Cardiac septum (tissue), 1 donor: ENCODE results near the gene FAHD1. TPM values are rescaled to one million over a fixed set of nuclear protein-coding genes. Genes with fewer than 3 reads are reported as not detected.

Source experiments
- DNase-seq: peaks from one replicate; pipeline ENCODE4 v3.0.0-alpha.2; 2020; ENCODE audit warnings: low spot score
- intact Hi-C: fragments of 100-400 bp; cut with DNase I; formaldehyde crosslinking; loops from one replicate; pipeline ENCODE4 v1.14.0; 2022
- long read RNA-seq: library from polyadenylated mRNA; unstranded; transcript quantifications from one replicate; pipeline ENCODE4 v2.0.0, GENCODE V29; 2021
- total RNA-seq: library from RNA; stranded (reverse); fragmentation: NEBNext Ultra II Directional; extraction: Animal tissue kit (Norgen Biotek cat#: 25700); gene quantifications from one replicate; pipeline ENCODE4 v1.2.1, GENCODE V29; 2021
- donor health status: DM: no; HTN: no; CAD: no.

Gene FAHD1
- 20.5 TPM for total RNA-seq
- long read RNA-seq, transcript FAHD1-203 (1 exons, 1,974 nt) = major isoform, 44 of 48 reads
- long read RNA-seq, partial matches to known transcripts = 0 of 48 reads
- long read RNA-seq, other reads (novel, unspliced or antisense) = 1 of 48 reads

DNA sequence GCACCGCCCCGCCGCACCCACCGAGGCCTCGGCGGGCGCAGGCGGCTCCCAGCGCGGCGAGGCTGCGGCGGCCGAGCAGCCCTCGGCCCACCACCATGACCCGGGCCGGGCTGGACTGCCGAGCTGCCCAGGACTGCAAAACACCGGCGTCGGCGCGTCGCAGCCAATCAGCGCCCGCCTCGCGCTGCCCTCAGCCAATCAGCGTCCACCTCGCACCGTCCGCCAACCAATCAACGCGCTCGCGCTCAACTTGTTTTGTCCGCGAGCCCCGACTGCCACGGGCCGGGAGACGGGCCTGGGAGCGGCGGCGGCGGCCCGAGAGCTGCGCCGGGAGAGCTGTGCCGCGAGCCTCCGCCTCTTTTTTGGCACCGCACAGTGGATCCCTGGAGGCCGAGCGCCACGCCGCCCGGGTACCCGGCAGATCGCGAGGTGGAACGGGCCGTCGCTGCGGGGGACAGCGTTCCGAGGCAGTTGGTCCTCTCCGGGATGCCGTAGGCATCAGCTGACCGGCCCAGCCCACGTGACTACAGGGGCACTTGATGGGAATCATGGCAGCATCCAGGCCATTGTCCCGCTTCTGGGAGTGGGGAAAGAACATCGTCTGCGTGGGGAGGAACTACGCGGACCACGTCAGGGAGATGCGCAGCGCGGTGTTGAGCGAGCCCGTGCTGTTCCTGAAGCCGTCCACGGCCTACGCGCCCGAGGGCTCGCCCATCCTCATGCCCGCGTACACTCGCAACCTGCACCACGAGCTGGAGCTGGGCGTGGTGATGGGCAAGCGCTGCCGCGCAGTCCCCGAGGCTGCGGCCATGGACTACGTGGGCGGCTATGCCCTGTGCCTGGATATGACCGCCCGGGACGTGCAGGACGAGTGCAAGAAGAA is at the start of gene FAHD1, which contains the start of gene HAGH:
FAHD1 (plus strand) TSS at position 516 of the 883 bp plus-strand sequence; CDS start at position 549, 33 bp downstream.
HAGH (minus strand) TSS at position 135 of the 883 bp plus-strand sequence; CDS start at position 97, 38 bp downstream.
- peak; percentile 97 for DNase-seq
- intact Hi-C loops = loop anchor here (5.0 kb wide), 1 partner anchor 350 kb away; the partner anchor contains the start of gene CLCN7

GRCh38 chr16:1777375-1778199 is 49.4 kb upstream of the FAHD1 start:
- intact Hi-C loops = no loop called here
- DNase-seq = no peak

- intact Hi-C loops = no loop called here
- no peak for DNase-seq
Measured at GRCh38 chr16:1778200-1779179, 48.5 kb upstream of the FAHD1 start.

DNA sequence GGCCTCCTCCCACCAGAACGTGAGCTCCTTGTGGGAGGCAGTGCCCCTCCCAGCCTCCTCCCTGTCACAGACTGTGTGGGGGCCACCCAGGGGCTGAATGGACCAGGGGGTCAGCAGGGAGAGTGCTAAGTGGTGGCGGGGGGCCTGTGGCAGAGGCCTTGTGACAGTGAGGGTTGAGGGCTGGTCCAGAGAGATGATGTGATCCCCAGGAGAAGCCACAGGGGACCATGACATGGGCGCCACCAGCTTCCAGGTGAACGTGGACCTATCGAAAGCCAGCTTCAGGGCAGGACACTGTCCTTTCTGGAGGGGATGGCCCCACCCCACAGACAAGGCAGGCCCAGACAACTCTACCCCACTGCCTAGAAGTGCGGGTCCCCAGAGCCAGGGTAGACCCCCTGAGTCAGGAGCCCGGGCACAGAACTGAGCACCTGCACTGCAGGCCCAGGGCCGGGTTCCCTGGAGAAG is 47.7 kb upstream of the FAHD1 start:
- no peak for DNase-seq
- intact Hi-C loops = no loop called here

DNA sequence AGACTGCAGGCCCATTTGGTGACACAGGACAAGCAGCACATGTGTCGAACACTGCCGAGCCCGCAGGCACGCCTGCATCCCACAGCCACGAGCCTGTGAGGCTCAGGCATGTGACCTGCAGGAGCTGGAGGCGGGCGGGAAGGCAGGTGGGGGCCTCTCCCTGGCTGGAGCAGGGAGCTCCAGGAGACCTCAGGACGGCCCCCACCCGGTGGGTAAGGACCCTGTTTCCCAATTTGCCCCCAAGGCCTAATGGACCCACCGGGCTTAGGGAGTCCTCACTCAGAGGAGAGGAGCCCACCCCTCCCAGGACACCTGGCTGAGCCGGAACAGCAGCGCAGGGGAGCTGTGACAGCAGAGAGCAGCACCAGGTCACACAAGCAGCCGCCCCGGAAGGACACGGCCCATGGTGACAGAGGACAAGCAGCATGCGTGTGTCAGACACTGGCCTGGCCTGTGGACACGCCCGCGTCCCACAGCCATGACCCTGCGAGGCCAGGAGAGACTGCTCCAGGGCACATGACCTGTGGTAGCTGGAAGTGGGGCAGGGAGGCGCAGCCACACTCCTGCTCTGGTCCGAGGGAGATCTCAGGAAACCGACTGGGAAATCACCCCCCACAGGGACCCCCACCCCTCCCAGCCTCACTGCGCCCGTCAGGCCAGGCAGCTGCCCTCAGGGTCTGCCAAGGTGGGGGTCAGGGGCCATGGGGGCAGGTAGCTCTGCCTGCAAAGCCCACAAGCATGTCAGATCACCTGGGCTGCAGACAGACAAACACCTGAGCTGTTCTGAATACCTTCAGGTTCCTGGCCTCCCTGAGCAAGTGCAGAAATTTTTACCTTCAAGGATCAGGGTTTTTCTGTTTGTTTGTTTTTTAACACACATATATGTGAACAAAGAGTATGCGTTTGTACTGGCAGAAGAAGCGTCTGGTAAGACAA is 47.0 kb upstream of the FAHD1 start:
- no peak for DNase-seq

DNA sequence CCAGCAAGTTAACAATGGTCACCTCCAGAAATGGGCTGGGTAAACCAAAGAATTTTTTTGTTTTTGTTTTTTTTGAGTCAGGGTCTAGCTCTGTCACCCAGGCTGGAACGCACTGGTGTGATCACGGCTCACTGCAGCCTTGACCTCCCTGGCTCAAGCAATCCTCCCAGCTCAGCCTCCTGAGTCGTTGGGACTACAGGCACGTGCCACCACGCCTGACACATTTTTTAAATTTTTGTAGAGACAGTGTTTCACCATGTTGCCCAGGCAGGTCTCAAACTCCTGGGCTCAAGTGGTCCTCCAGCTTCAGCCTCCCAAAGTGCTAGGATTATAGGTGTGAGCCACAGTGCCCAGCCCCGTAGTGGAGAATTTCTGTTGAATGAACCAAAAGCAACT is 46.3 kb upstream of the FAHD1 start:
- no peak for DNase-seq

More for the DNA sequence above, 47.0 kb upstream of the FAHD1 start:
- intact Hi-C loops = loop anchor here (5.0 kb wide), 1 partner anchor 162 kb away; the partner anchor contains the start of gene MSRB1

GRCh38 chr16:1781254-1781653 is 45.8 kb upstream of the FAHD1 start:
- DNase-seq = no peak
- intact Hi-C loops = loop anchor here (5.0 kb wide), 1 partner anchor 161 kb away; the partner anchor contains the start of gene MSRB1

More for the DNA sequence above, 46.3 kb upstream of the FAHD1 start:
- intact Hi-C loops = loop anchor here (5.0 kb wide), 1 partner anchor 162 kb away; the partner anchor contains the start of gene MSRB1

GRCh38 chr16:1781758-1782407 is 45.1 kb upstream of the FAHD1 start:
- DNase-seq = no peak
- intact Hi-C loops = loop anchor here (5.0 kb wide), 1 partner anchor 160 kb away; the partner anchor contains the start of gene MSRB1

- intact Hi-C loops = loop anchor here (5.0 kb wide), 1 partner anchor 160 kb away; the partner anchor contains the start of gene MSRB1
Measured at GRCh38 chr16:1782408-1783264, 44.4 kb upstream of the FAHD1 start, which contains the start of the genes NUBP2 and SPSB3. TSS of gene NUBP2 (plus strand) at chr16:1782960. CDS start at chr16:1783021, 61 bp downstream. TSS of gene SPSB3 (minus strand) at chr16:1782571. CDS start at chr16:1781483, 1,088 bp downstream.

DNA sequence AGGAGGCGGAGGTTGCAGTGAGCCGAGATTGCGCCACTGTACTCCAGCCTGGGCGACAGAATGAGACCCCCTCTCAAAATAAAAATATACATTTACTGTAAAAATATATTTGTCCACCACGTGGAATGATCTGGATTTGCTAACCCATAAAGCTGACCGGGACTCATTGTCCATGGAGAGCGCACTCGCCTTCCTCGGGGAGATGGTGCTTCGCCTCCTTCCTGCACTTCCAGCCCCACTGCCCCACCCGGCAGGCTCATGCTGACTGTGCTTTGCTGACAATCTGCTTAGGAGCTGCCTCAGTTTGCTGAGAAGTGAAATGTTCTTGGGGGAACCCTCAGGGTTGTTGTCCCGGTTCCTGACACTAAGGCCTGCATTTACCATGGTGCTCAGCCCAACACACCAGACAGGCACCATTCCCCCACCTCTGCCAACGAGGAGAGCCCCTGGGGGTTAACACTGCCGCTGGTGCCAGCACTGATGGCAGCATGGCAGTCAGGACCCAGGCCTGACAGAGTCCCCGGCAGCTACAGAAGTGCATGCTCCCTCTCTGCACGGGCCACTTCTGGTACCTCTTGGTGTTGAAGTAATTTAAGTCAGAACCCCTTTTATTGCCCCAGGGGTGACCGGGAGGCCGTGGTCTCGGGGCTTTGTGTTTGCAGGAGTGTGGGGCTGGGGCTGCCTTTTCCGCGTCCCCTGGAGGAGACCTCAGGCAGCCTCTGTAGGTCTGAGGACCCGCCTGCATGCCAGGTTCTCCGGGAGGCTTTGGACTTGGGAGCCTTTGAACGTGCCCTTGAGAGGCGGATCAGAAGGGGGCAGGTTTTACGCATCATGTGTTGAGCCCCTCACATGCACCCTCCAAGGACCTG is 41.8 kb upstream of the FAHD1 start:
- intact Hi-C loops = loop anchor here (5.0 kb wide), 2 partner anchors 37 to 157 kb away; partner anchors contain the start of gene MSRB1
- DNase-seq = no peak

More at GRCh38 chr16:1782408-1783264, 44.4 kb upstream of the FAHD1 start, which contains the start of the genes NUBP2 and SPSB3:
- peak; percentile 100 for DNase-seq

GRCh38 chr16:1785846-1786170 is 41.2 kb upstream of the FAHD1 start:
- DNase-seq = no peak
- intact Hi-C loops = loop anchor here (5.0 kb wide), 1 partner anchor 36 kb away; no protein-coding TSS in a partner anchor

GRCh38 chr16:1786242-1787055 is 40.6 kb upstream of the FAHD1 start:
- intact Hi-C loops = loop anchor here (5.0 kb wide), 1 partner anchor 36 kb away; no protein-coding TSS in a partner anchor
- no peak for DNase-seq

DNA sequence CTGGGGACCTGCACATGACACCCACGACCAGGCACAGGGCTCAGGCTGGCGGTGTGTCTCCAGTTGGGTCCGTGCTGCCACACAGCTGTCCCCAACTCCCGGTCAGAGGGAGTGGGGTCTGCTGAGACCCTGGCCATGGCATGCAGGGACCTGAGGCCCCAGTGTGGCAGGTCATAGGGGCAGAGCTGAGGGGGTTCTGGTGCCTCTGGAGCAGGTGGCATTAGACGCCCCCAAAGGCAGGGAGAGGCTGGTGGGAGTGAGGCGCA is 40.0 kb upstream of the FAHD1 start:
- DNase-seq = no peak
- intact Hi-C loops = loop anchor here (5.0 kb wide), 1 partner anchor 35 kb away; no protein-coding TSS in a partner anchor
